Ishikawa (cell line): ENCODE results near the gene FBLN5.

ENCODE experiments used
- CEBPB ChIP-seq: IDR thresholded peaks from 2 replicates; pipeline ENCODE4 v1.6.1; 2012
- CREB1 ChIP-seq: IDR thresholded peaks from 2 replicates; pipeline ENCODE4 v1.6.1; 2012; ENCODE audit warnings: low read depth
- EGR1 ChIP-seq: IDR thresholded peaks from 2 replicates; pipeline ENCODE4 v1.6.1; 2012
- EP300 ChIP-seq: IDR thresholded peaks from 2 replicates; pipeline ENCODE4 v1.6.1; 2012; ENCODE audit warnings: borderline replicate concordance
- FOXM1 ChIP-seq: IDR thresholded peaks from 2 replicates; pipeline ENCODE4 v1.6.1; 2012; ENCODE audit warnings: low read depth, borderline replicate concordance
- NFIC ChIP-seq: IDR thresholded peaks from 2 replicates; pipeline ENCODE4 v1.6.1; 2012
- RAD21 ChIP-seq: IDR thresholded peaks from 2 replicates; pipeline ENCODE4 v1.6.1; 2012; ENCODE audit warnings: low read depth
- TAF1 ChIP-seq: IDR thresholded peaks from 2 replicates; pipeline ENCODE4 v1.6.1; 2012; ENCODE audit warnings: low read depth, mild to moderate bottlenecking
- TCF12 ChIP-seq: IDR thresholded peaks from 2 replicates; pipeline ENCODE4 v1.6.1; 2012; ENCODE audit warnings: low read depth
- TEAD4 ChIP-seq: IDR thresholded peaks from 2 replicates; pipeline ENCODE4 v1.6.1; 2012
- YY1 ChIP-seq: IDR thresholded peaks from 2 replicates; pipeline ENCODE4 v1.6.1; 2012; ENCODE audit warnings: low read depth
- ZBTB7A ChIP-seq: IDR thresholded peaks from 2 replicates; pipeline ENCODE4 v1.6.1; 2012; ENCODE audit warnings: low read depth
- TF ChIP-seq, protein P1 (sequence below): IDR thresholded peaks from 2 replicates; pipeline ENCODE4 v1.6.1; 2012; ENCODE audit warnings: low read depth, mild to moderate bottlenecking
- TF ChIP-seq, protein P2 (sequence below): IDR thresholded peaks from 2 replicates; pipeline ENCODE4 v1.6.1; 2012
- TF ChIP-seq, protein P3 (sequence below): IDR thresholded peaks from 2 replicates; pipeline ENCODE4 v1.6.1; 2012

Gene FBLN5

DNA sequence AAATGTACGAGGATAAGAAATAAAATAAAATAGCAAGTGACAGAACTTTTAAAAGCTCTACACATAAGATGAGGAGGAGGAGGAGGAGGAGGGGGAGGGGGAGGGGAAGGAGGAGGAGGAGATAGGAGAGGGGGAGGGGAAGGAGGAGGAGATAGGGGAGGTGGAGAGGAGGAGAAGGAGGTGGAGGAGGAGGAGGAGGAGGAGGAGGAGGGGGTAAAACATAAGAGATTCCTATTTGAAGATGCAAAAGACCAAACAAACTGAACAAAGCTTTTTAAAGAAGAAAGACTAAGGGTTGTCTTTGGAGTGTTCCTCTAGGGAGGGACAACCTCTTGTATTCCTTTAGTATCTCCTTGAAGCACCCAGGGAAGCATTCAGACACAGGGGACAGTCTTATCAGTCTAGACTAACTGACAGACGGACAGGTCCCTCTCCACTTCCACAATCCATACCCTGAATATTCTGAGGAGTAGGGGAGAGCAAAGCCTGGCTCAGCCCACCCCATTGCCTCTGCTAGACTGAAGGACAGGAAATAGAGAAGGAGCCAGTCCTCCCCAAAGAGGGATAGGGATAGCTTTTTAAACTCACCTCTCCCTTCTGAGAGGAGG lies 93.1 kb downstream of the FBLN5 start:
- TF ChIP-seq YY1 (no peak), TAF1 (no peak), TEAD4 (no peak), NFIC (no peak), TCF12 (no peak), EP300 (no peak), EGR1 (no peak), FOXM1 (no peak), ZBTB7A (no peak), CREB1 (no peak), CEBPB (no peak), RAD21 (no peak)
- TF ChIP-seq, protein P1, sequence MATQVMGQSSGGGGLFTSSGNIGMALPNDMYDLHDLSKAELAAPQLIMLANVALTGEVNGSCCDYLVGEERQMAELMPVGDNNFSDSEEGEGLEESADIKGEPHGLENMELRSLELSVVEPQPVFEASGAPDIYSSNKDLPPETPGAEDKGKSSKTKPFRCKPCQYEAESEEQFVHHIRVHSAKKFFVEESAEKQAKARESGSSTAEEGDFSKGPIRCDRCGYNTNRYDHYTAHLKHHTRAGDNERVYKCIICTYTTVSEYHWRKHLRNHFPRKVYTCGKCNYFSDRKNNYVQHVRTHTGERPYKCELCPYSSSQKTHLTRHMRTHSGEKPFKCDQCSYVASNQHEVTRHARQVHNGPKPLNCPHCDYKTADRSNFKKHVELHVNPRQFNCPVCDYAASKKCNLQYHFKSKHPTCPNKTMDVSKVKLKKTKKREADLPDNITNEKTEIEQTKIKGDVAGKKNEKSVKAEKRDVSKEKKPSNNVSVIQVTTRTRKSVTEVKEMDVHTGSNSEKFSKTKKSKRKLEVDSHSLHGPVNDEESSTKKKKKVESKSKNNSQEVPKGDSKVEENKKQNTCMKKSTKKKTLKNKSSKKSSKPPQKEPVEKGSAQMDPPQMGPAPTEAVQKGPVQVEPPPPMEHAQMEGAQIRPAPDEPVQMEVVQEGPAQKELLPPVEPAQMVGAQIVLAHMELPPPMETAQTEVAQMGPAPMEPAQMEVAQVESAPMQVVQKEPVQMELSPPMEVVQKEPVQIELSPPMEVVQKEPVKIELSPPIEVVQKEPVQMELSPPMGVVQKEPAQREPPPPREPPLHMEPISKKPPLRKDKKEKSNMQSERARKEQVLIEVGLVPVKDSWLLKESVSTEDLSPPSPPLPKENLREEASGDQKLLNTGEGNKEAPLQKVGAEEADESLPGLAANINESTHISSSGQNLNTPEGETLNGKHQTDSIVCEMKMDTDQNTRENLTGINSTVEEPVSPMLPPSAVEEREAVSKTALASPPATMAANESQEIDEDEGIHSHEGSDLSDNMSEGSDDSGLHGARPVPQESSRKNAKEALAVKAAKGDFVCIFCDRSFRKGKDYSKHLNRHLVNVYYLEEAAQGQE: no peak
- TF ChIP-seq, protein P2, sequence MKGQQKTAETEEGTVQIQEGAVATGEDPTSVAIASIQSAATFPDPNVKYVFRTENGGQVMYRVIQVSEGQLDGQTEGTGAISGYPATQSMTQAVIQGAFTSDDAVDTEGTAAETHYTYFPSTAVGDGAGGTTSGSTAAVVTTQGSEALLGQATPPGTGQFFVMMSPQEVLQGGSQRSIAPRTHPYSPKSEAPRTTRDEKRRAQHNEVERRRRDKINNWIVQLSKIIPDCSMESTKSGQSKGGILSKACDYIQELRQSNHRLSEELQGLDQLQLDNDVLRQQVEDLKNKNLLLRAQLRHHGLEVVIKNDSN: no peak
- TF ChIP-seq, protein P3, sequence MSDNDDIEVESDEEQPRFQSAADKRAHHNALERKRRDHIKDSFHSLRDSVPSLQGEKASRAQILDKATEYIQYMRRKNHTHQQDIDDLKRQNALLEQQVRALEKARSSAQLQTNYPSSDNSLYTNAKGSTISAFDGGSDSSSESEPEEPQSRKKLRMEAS: no peak

DNA sequence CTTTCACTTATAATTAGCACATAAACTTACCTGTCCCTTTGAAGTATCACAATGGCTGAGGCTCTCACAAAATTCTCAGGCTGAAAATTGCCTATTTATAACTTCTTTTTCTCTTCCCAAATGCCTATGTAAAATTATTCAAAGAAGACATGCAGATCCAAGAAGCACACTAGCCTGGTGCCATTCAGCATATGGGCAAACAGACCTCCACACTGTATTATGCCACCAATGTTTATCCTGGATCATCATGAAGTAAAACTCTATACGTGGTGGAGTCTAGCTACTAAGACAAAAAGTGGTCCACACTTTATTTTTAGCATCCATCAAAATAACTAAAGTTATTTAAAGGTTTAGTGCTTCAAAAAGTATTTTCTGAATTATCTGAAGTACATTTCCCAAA lies 95.9 kb downstream of the FBLN5 start:
- no peak for TF ChIP-seq YY1
- no peak for TF ChIP-seq CREB1
- TF ChIP-seq, protein P1: no peak
- TF ChIP-seq, protein P3: no peak
- no peak for TF ChIP-seq CEBPB
- no peak for TF ChIP-seq TAF1
- TF ChIP-seq EP300: no peak
- no peak for TF ChIP-seq ZBTB7A
- no peak for TF ChIP-seq TEAD4
- TF ChIP-seq FOXM1: no peak
- no peak for TF ChIP-seq EGR1
- TF ChIP-seq TCF12: no peak
- no peak for TF ChIP-seq NFIC
- TF ChIP-seq, protein P2: no peak
- TF ChIP-seq RAD21: no peak

DNA sequence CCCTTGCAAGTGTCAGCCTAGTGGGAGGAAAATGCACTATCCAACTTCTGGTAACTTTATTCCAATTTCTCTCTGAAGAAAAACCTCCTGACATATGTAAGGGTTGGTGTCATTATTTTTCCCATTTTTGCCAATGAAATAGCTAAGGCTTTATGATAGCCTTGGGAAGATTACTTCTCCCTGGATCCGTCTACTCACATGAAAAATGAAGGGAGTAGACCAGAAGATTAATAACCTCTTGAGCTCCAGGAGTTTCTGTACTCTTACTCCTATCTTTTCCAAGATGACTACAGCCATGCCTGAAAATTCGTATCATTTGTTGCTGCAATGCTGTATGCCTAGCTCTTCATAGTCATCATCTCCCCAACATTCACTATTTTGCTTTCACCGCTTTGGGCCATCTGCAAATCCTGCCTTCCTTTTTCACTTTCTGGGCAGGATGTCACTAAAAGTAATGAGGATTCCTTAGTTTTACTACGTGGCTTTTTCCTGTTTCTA lies 98.9 kb downstream of the FBLN5 start:
- TF ChIP-seq RAD21 (no peak), CEBPB (no peak), FOXM1 (no peak)

DNA sequence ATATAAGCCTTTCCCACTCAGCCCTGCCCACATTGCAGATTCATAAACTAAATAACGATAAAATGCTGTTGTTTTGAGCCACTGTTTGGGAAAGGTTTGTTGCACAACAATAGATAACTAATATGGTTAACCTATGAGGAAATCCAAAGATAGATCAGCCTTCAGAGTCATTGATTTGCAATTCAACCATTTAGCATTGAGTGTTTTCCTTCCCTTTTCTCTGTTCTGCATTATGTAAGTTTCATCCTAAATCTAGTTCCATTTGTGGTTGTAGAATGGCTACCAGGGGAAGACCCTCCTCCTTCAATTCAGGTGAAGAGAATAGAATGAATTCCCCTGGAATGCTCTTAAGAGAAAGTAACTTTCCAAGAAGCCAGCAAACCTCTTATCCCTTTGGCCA lies 99.8 kb downstream of the FBLN5 start:
- TF ChIP-seq RAD21 (no peak), TCF12 (no peak)

DNA sequence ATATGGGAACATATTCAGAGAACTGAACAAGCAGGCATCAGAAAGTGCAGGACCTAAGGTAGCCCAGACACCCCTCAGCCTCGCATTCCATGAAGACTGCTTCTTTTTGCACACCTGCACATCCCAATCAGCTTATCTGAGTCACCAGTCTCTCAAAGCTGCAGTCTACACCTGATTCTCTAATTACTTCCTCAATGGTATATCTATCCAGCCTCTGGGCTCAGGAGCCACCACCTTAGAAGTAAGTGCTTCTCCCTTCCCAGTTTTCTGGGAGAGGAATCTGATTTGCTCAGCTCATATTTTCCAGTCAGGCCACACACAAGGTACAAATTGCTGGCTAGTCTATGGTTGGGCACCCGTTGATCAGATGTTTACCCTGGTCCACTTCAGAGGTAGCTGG lies 101.8 kb downstream of the FBLN5 start:
- TF ChIP-seq CEBPB: no peak
- TF ChIP-seq TAF1: no peak
- TF ChIP-seq RAD21: no peak
- TF ChIP-seq, protein P1: no peak
- TF ChIP-seq EP300: no peak
- no peak for TF ChIP-seq FOXM1
- TF ChIP-seq TEAD4: no peak
- no peak for TF ChIP-seq NFIC
- TF ChIP-seq, protein P2: no peak
- TF ChIP-seq ZBTB7A: no peak
- no peak for TF ChIP-seq TCF12
- TF ChIP-seq, protein P3: no peak
- no peak for TF ChIP-seq CREB1
- TF ChIP-seq YY1: no peak
